OCI-LY7 (cell line): ENCODE measurements around the gene PRSS3.

Source experiments
- EZH2phosphoT487 ChIP-seq: fragments of 200-600 bp; sonication (generic); IDR thresholded peaks from 2 replicates; pipeline ENCODE4 v1.6.1; 2018; ENCODE audit warnings: low read depth, borderline replicate concordance, mild to moderate bottlenecking, mixed run types, antibody characterized with exemption, low read length, moderate library complexity, mixed read lengths
- TF ChIP-seq, protein P1 (sequence below): fragments of 200-600 bp; sonication (generic); conservative IDR thresholded peaks from 2 replicates; pipeline ENCODE4 v1.5.1; 2014; ENCODE audit warnings: mild to moderate bottlenecking, antibody characterized with exemption, low read length, moderate library complexity, mixed read lengths

DNA sequence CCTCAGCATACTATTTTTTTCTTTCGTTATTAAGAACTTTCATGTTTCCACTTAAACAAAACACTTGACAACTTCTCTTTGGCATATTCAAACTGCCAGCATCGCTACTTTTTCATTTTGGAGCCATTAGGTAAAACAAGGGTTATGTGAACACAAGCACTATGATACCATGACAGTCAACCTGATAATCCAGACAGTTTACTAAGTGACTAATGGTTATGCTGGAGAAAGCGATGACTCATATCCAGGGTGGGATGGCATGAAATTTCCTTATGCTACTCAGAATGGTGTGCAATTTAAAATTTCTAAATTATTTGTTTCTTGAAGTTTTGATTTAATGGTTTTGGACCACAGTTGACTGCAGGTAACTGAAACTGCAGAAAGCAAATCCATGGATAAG, 29.9 kb upstream of the PRSS3 start:
- TF ChIP-seq, protein P1, sequence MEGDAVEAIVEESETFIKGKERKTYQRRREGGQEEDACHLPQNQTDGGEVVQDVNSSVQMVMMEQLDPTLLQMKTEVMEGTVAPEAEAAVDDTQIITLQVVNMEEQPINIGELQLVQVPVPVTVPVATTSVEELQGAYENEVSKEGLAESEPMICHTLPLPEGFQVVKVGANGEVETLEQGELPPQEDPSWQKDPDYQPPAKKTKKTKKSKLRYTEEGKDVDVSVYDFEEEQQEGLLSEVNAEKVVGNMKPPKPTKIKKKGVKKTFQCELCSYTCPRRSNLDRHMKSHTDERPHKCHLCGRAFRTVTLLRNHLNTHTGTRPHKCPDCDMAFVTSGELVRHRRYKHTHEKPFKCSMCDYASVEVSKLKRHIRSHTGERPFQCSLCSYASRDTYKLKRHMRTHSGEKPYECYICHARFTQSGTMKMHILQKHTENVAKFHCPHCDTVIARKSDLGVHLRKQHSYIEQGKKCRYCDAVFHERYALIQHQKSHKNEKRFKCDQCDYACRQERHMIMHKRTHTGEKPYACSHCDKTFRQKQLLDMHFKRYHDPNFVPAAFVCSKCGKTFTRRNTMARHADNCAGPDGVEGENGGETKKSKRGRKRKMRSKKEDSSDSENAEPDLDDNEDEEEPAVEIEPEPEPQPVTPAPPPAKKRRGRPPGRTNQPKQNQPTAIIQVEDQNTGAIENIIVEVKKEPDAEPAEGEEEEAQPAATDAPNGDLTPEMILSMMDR, result no peak
- no peak for TF ChIP-seq EZH2phosphoT487
